Fibroblast of lung (primary cell): Measurements from ENCODE around the gene DHX58. TPM values are rescaled to one million over a fixed set of nuclear protein-coding genes. Genes with fewer than 3 reads are reported as not detected.

Source experiments
- DNase-seq, 2 donors: peaks; one replicate each; pipeline versions ENCODE4 v3.0.0 to v3.0.0-alpha.2; 2010; ENCODE audit warnings: low read depth in 2 of 2
- H2AFZ ChIP-seq: 2 replicates; pipeline ENCODE4 v1.5.1; 2012; ENCODE audit warnings: low read length, control low read depth, inconsistent platforms
- H3K27ac ChIP-seq: 2 replicates; pipeline ENCODE4 v1.5.1; 2011; ENCODE audit warnings: low read length, control low read depth; ENCODE audit not compliant: insufficient read depth
- H3K27me3 ChIP-seq: 2 replicates; pipeline ENCODE4 v1.5.1; 2011; ENCODE audit warnings: mild to moderate bottlenecking, low read length; ENCODE audit not compliant: control insufficient read depth, insufficient read depth
- H3K36me3 ChIP-seq: 2 replicates; pipeline ENCODE4 v1.5.1; 2011; ENCODE audit warnings: low read length; ENCODE audit not compliant: control insufficient read depth, insufficient read depth
- H3K4me1 ChIP-seq: 2 replicates; pipeline ENCODE4 v1.5.1; 2011; ENCODE audit warnings: low read length; ENCODE audit not compliant: control insufficient read depth, insufficient read depth; ENCODE audit errors: extremely low read depth
- H3K4me2 ChIP-seq: 2 replicates; pipeline ENCODE4 v1.5.1; 2011; ENCODE audit warnings: low read length, control low read depth; ENCODE audit not compliant: insufficient read depth; ENCODE audit errors: extremely low read depth
- H3K4me3 ChIP-seq, 4 experiments: fragments of 200-600 bp in 1 of 4; sonication (generic) in 1 of 4; replicated peaks in 1 of 4; 2 replicates each; pipeline ENCODE4 v1.5.1; 2011 to 2016; ENCODE audit warnings: low read length in 4 of 4, low read depth in 3 of 4, mild to moderate bottlenecking in 3 of 4, control low read depth in 2 of 4, inconsistent platforms in 1 of 4, mixed read lengths in 1 of 4; ENCODE audit not compliant: insufficient read depth in 1 of 4; ENCODE audit errors: control extremely low read depth in 1 of 4
- H3K79me2 ChIP-seq: 2 replicates; pipeline ENCODE4 v1.5.1; 2012; ENCODE audit warnings: mild to moderate bottlenecking, low read length, inconsistent platforms; ENCODE audit not compliant: control insufficient read depth, insufficient read depth
- H3K9ac ChIP-seq: 2 replicates; pipeline ENCODE4 v1.5.1; 2011; ENCODE audit warnings: mild to moderate bottlenecking, low read length, control low read depth; ENCODE audit not compliant: insufficient read depth
- H3K9me3 ChIP-seq: 2 replicates; pipeline ENCODE4 v1.5.1; 2012; ENCODE audit warnings: low read depth, low read length; ENCODE audit not compliant: control insufficient read depth, insufficient read depth
- H4K20me1 ChIP-seq: 2 replicates; pipeline ENCODE4 v1.5.1; 2011; ENCODE audit warnings: low read length; ENCODE audit not compliant: control insufficient read depth, insufficient read depth; ENCODE audit errors: extremely low read depth
- EZH2 ChIP-seq: IDR thresholded peaks from 2 replicates; pipeline ENCODE4 v1.5.1; 2012; ENCODE audit warnings: low read length, control low read depth, mild to moderate bottlenecking; ENCODE audit errors: missing control alignments
- polyA plus RNA-seq, 2 donors: library from polyadenylated mRNA; depleted of rRNA in 1 of 2; stranded (reverse) in 1 of 2; unstranded in 1 of 2; fragments of >200 nt; gene quantifications; 2 replicates each; pipeline ENCODE4 v1.2.1, GENCODE V29; 2011 to 2012; ENCODE audit warnings: missing spikeins in 1 of 2
- total RNA-seq: library from RNA; depleted of rRNA; stranded (reverse); fragments of >200 nt; gene quantifications from 2 replicates; pipeline ENCODE4 v1.2.1, GENCODE V29; 2014
- TF ChIP-seq, protein P1 (sequence below), 2 donors: IDR thresholded peaks in 1 of 2; conservative IDR thresholded peaks in 1 of 2; 1 replicate in 1 of 2; 2 replicates in 1 of 2; pipeline ENCODE4 v1.5.1; 2011 to 2012; ENCODE audit warnings: low read length in 2 of 2, control low read depth in 1 of 2, inconsistent platforms in 1 of 2, low read depth in 1 of 2, mild to moderate bottlenecking in 1 of 2

Gene DHX58
- total and polyA plus RNA-seq, 2 donors (not counting 1 experiment from before 2014, with no cell fraction given), result 8.0 to 18.3 TPM

DNA sequence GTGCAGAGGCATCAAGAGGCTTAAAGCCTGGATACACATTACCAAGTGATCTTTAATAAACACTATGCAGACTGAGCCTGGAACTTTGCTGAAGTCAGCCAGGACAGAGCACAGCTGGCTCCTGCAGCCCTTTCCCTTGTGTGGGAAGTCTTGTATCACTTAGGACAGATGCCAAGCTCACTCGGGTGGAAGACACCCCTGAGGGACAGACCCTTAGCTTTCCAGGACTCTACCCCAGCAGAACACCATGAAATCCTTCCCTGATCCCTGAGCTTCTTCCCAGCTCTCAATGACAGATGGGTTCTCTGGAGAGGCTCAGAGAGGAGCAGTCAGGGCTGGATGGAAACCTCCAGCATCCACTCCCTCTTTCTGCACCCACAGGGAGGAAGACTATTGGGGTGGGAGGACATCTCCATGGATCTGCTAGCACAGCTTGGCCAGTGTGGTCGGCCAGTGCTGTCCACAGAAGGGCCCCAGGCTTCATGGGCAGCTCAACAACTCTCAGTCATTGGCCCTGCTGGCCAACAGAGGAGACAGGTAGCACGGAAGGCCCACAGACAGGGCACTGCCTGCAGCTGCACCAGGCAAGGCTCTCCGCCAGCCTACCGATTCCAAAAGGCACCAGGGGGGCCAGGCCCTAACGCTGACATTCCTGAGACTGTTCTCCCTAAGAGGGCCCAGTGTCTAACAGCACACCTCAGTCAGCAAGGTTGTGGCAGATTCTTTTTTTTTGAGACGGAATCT lies 26.4 kb upstream of the DHX58 start:
- TF ChIP-seq, protein P1, sequence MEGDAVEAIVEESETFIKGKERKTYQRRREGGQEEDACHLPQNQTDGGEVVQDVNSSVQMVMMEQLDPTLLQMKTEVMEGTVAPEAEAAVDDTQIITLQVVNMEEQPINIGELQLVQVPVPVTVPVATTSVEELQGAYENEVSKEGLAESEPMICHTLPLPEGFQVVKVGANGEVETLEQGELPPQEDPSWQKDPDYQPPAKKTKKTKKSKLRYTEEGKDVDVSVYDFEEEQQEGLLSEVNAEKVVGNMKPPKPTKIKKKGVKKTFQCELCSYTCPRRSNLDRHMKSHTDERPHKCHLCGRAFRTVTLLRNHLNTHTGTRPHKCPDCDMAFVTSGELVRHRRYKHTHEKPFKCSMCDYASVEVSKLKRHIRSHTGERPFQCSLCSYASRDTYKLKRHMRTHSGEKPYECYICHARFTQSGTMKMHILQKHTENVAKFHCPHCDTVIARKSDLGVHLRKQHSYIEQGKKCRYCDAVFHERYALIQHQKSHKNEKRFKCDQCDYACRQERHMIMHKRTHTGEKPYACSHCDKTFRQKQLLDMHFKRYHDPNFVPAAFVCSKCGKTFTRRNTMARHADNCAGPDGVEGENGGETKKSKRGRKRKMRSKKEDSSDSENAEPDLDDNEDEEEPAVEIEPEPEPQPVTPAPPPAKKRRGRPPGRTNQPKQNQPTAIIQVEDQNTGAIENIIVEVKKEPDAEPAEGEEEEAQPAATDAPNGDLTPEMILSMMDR (conservative IDR thresholded peaks at IDR 0.05 in 1 of 2, IDR thresholded peaks at IDR 0.05 in 1 of 2; ENCODE audit: low read depth in 1 of 2, low read length in 2 of 2), result no peak
- Histone ChIP-seq H3K27ac (peak overlapping the region; percentile 10), H3K79me2 (peaks cover 81% of the 10 kb centered on the region), H3K9me3 (no peaks in the 10 kb centered on the region), H3K27me3 (no peaks in the 10 kb centered on the region), H4K20me1 (no peaks in the 10 kb centered on the region), H3K9ac (no peak overlapping the region), H3K36me3 (peaks cover 8% of the 10 kb centered on the region), H2AFZ (no peak overlapping the region), H3K4me3 (no peak overlapping the region), H3K4me1 (peaks cover 25% of the 10 kb centered on the region), H3K4me2 (no peak overlapping the region)
- DNase-seq, result no peak

DNA sequence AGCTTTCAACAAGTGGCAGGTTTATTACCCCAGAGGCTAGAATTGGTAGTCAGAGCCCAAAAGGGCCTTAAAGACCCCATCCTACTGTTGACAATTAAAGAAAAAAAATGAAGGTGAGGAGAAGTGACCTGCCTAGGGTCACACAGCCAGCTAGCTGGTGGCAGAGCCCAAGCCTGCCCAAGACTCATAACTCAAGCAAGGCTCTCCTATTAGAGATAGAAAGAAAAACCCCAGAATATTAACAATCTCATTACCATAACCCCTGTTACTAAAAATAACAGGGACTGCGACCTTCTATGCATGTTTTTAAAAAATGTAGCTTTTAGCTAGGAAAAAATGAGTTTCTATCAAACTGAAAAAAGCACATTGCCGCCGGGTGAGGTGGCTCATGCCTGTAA lies 24.1 kb upstream of the DHX58 start:
- Histone ChIP-seq H3K9ac (no peak overlapping the region), H3K4me2 (no peak overlapping the region), H2AFZ (no peak overlapping the region), H3K4me3 (no peak overlapping the region), H3K9me3 (no peaks in the 10 kb centered on the region), H3K27me3 (no peaks in the 10 kb centered on the region), H3K36me3 (peaks cover 8% of the 10 kb centered on the region), H3K4me1 (peaks cover 33% of the 10 kb centered on the region), H4K20me1 (no peaks in the 10 kb centered on the region), H3K79me2 (peaks cover 86% of the 10 kb centered on the region), H3K27ac (no peak overlapping the region)
- no peak for DNase-seq
- TF ChIP-seq EZH2, result no peak
- TF ChIP-seq, protein P1 (conservative IDR thresholded peaks at IDR 0.05 in 1 of 2, IDR thresholded peaks at IDR 0.05 in 1 of 2; ENCODE audit: low read depth in 1 of 2, low read length in 2 of 2), result no peak

DNA sequence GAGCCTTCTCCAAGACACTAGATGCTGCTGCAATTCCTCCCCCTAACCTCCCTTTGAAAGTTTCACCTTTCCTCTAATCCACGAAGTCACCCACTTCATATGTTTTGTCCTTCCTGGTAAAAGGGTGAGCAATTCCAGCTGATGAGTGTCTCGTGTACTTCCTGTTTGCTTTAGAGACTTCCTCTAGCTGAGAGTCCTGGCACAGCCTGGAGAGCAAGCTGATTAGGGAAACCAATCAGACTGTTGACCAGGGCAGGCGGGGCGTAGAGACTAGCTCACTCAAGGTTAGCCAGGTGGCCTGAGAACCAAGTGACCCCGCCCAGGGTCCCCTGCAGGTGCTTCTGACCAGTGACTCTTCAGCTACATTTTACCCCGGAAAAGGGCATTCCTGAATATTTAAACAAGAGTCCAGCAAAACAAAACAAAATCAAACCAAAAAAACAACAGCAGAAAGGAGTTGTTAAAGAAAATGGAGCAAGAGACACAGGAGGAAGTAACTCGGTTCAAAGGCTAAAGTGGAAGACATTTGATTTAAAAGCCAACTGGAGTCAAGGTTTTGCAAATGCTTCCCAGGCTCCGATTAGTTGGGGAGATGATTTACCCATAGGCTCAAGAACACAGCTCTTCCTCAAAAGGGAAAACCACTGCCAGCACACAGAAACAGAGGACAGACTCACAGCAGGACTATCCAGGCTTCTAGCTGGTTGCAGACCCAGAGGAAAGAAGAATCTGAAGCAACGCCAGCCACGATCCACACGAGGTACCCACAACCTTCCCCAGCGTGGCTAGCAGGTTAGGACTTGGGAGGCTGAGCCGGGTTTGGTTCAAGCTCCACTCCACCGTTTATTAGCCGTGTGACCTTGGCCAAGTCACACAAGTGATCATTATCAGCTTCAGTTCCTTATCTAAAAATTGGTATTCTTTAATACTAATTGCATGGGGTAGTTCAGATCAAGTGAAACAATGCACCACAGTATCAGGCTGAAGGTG lies 23.4 kb upstream of the DHX58 start:
- no peaks in the 10 kb centered on the region for H3K27me3 ChIP-seq
- TF ChIP-seq EZH2, result no peak
- TF ChIP-seq, protein P1 (conservative IDR thresholded peaks at IDR 0.05 in 1 of 2, IDR thresholded peaks at IDR 0.05 in 1 of 2; ENCODE audit: low read depth in 1 of 2, low read length in 2 of 2), result no peak
- H2AFZ ChIP-seq, result no peak overlapping the region
- DNase-seq, result peak; percentile 64 to 73
- H3K27ac ChIP-seq, result peak overlapping the region; percentile 54
- H3K9ac ChIP-seq, result no peak overlapping the region
- peaks cover 30% of the 10 kb centered on the region for H3K4me1 ChIP-seq
- peak overlapping the region; percentile 3 for H3K4me2 ChIP-seq
- no peaks in the 10 kb centered on the region for H3K9me3 ChIP-seq
- H3K36me3 ChIP-seq, result peaks cover 5% of the 10 kb centered on the region
- peaks cover 85% of the 10 kb centered on the region for H3K79me2 ChIP-seq
- no peaks in the 10 kb centered on the region for H4K20me1 ChIP-seq
- no peak overlapping the region for H3K4me3 ChIP-seq
